Mucosa of descending colon (tissue), 3 donors: ENCODE data around the gene COTL1. TPM values are rescaled to one million over a fixed set of nuclear protein-coding genes. Genes with fewer than 3 reads are reported as not detected.
"Not testable (repeated sequence)": the region's sequence is repeated elsewhere in the genome, so short reads cannot be mapped to it uniquely, and the experiment has no call there.

Source experiments
- ATAC-seq: fragments of 200-7000 bp; cut with Tn5 transposase; one replicate; pipeline ENCODE4 v1.9.1; 2020; ENCODE audit warnings: mild to moderate bottlenecking, moderate library complexity
- DNase-seq, 3 donors: peaks; one replicate each; pipeline ENCODE4 v3.0.0-alpha.2; 2020
- H3K36me3 ChIP-seq: fragments of 200-600 bp; one replicate; pipeline ENCODE4 v1.8.0; 2021; ENCODE audit warnings: low read depth, mild to moderate bottlenecking
- H3K4me1 ChIP-seq: fragments of 200-600 bp; one replicate; pipeline ENCODE4 v1.8.0; 2021; ENCODE audit warnings: low read depth, mild to moderate bottlenecking
- H3K4me3 ChIP-seq: fragments of 200-600 bp; one replicate; pipeline ENCODE4 v1.8.0; 2021; ENCODE audit warnings: mild to moderate bottlenecking
- H3K9me3 ChIP-seq: fragments of 200-600 bp; one replicate; pipeline ENCODE4 v1.8.0; 2021; ENCODE audit warnings: mild to moderate bottlenecking
- CTCF ChIP-seq: fragments of 200-600 bp; IDR thresholded peaks from one replicate; pipeline ENCODE4 v1.8.0; 2022; ENCODE audit warnings: antibody characterized with exemption, mild to moderate bottlenecking
- intact Hi-C, 2 donors: fragments of 100-400 bp; cut with DNase I in 1 of 2; cut with micrococcal nuclease in 1 of 2; formaldehyde crosslinking; loops; one replicate each; pipeline versions ENCODE4 v1.11.0 to v1.11.1; 2022; cut with DNase I, micrococcal nuclease
- total RNA-seq, 3 donors: library from RNA; stranded (reverse); fragmentation: NEBNext Ultra II Directional in 2 of 3; extraction: Animal tissue kit (Norgen Biotek cat#: 25700) in 2 of 3; gene quantifications; one replicate each; pipeline versions ENCODE4 v1.2.1 to v1.2.4, GENCODE V29; 2021 to 2023
- donor health status: DM: no; HTN: no; CAD: no; lungs with moderate emphysema.
- donor health status: DM: no; HTN: no; CAD: no.
- donor health status: DM: no; HTN: yes; CAD: no.

The COTL1 gene
- total RNA-seq, 3 donors from 2014 or later, result 52.8 to 120 (median 56.8) TPM

GRCh38 chr16:84563064-84563715, 54.7 kb downstream of the COTL1 start:
- Histone ChIP-seq H3K9me3 (no peaks in the 10 kb centered on the region), H3K36me3 (no peaks in the 10 kb centered on the region), H3K4me1 (peaks cover 11% of the 10 kb centered on the region), H3K4me3 (no peak overlapping the region)
- ATAC-seq, result no peak
- TF ChIP-seq CTCF, result no peak
- DNase-seq, result no peak
- intact Hi-C loops, result no loop called here

- DNase-seq (no peak), ATAC-seq (no peak)
- no peaks in the 10 kb centered on the region for H3K9me3 ChIP-seq
- TF ChIP-seq CTCF, result no peak
- no peak overlapping the region for H3K4me3 ChIP-seq
- intact Hi-C loops, result no loop called here
- H3K36me3 ChIP-seq, result no peaks in the 10 kb centered on the region
- H3K4me1 ChIP-seq, result peaks cover 10% of the 10 kb centered on the region
These were observed 55.6 kb downstream of the COTL1 start for GRCh38 chr16:84562174-84562815.

GRCh38 chr16:84561291-84561690, 56.6 kb downstream of the COTL1 start:
- TF ChIP-seq CTCF, result no peak
- no peaks in the 10 kb centered on the region for H3K36me3 ChIP-seq
- DNase-seq, result no peak
- intact Hi-C loops, result no loop called here
- H3K9me3 ChIP-seq, result no peaks in the 10 kb centered on the region
- H3K4me3 ChIP-seq, result no peak overlapping the region
- peaks cover 10% of the 10 kb centered on the region for H3K4me1 ChIP-seq
- no peak for ATAC-seq

GRCh38 chr16:84560269-84560668, 57.6 kb downstream of the COTL1 start:
- ATAC-seq, result no peak
- no peak overlapping the region for H3K4me3 ChIP-seq
- no peaks in the 10 kb centered on the region for H3K9me3 ChIP-seq
- no peak for TF ChIP-seq CTCF
- intact Hi-C loops, result no loop called here
- peaks cover 3% of the 10 kb centered on the region for H3K4me1 ChIP-seq
- no peaks in the 10 kb centered on the region for H3K36me3 ChIP-seq
- no peak for DNase-seq

GRCh38 chr16:84559311-84559932, 58.5 kb downstream of the COTL1 start:
- Histone ChIP-seq H3K36me3 (no peaks in the 10 kb centered on the region), H3K4me1 (peaks cover 3% of the 10 kb centered on the region), H3K4me3 (no peak overlapping the region), H3K9me3 (no peaks in the 10 kb centered on the region)
- intact Hi-C loops, result no loop called here
- ATAC-seq (peak; percentile 90), DNase-seq (peak; percentile 70 to 78 (median 76))
- TF ChIP-seq CTCF, result no peak

- H3K4me3 ChIP-seq, DNase-seq, H3K4me1 ChIP-seq, intact Hi-C loops, ATAC-seq, H3K9me3 ChIP-seq, H3K36me3 ChIP-seq: not testable (repeated sequence)
These were observed 59.0 kb downstream of the COTL1 start for GRCh38 chr16:84558850-84559249.
